ENCODE results near the gene ESPNL. TPM values are rescaled to one million over a fixed set of nuclear protein-coding genes. Genes with fewer than 3 reads are reported as not detected.

ESPNL gene
- total RNA-seq, 1 donor from 2014 or later = 2.4 TPM

- no peak for DNase-seq (ENCODE audit: low spot score)
These were observed 55.9 kb downstream of the ESPNL start for GRCh38 chr2:238155761-238156694.

DNA sequence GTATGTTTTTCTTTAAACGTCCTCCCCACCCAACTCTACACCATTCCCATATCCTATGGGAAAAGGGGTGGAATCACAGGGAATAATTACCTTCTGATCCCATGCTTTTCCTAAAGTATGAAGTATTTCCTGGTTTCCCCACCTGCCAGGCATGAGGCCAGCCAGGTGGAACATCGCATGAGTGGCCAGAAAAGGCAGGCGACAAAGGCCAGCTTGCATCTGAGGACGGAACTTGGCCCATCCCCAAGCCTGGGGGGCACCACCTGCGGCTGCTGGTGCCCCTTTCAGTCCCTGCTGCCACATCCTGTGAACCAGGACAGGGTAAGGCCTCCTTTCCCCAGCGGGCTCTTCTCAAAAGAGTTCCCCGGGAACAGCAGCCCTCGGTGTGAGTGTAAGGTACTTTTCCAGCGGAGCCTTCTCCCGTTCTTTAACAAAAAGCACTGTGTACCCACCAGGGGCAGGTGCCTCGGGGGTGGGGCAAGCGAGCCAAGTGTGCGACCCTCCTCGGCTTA is 57.4 kb downstream of the ESPNL start:
- DNase-seq (ENCODE audit: low spot score) = no peak

GRCh38 chr2:238158018-238158508 is 57.9 kb downstream of the ESPNL start:
- DNase-seq (ENCODE audit: low spot score) = no peak

DNA sequence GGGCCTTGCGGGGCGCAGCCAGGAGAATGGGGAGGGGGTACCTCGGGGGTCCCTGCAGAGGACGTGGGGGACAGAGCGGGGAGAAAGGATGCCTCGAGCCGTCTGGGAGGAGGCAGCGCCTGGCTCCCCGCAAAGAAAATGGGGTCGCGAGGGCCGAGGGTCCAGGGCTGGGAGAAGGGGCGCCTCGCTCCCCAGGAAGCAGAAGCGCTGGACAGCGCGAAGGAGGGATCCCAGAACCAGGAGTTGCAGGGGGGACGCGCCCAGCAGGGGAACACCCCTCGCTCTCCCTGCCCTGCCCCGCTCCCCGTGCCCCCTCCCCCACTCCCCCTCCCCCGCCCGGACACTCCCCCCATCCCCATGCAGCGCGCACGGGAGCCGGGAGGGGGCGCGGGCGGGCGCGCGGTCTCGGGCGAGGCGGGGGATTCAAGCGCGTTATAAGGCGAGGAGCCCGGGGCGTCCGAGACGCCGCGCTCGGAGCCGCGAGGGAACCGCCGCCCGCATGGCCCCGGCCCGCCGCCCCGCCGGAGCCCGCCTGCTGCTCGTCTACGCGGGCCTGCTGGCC is 58.5 kb downstream of the ESPNL start, which contains the start of gene ERFE:
TSS of gene ERFE (plus strand) at position 462 of the 562 bp plus-strand sequence. CDS start at position 500, 38 bp downstream.
- no peak for DNase-seq (ENCODE audit: low spot score)

- DNase-seq (ENCODE audit: low spot score) = no peak
These were observed 59.0 kb downstream of the ESPNL start for GRCh38 chr2:238159071-238159539.

GRCh38 chr2:238159661-238160205 is 59.6 kb downstream of the ESPNL start:
- no peak for DNase-seq (ENCODE audit: low spot score)

- no peak for DNase-seq (ENCODE audit: low spot score)
These were observed 60.3 kb downstream of the ESPNL start for GRCh38 chr2:238160206-238161129.

DNA sequence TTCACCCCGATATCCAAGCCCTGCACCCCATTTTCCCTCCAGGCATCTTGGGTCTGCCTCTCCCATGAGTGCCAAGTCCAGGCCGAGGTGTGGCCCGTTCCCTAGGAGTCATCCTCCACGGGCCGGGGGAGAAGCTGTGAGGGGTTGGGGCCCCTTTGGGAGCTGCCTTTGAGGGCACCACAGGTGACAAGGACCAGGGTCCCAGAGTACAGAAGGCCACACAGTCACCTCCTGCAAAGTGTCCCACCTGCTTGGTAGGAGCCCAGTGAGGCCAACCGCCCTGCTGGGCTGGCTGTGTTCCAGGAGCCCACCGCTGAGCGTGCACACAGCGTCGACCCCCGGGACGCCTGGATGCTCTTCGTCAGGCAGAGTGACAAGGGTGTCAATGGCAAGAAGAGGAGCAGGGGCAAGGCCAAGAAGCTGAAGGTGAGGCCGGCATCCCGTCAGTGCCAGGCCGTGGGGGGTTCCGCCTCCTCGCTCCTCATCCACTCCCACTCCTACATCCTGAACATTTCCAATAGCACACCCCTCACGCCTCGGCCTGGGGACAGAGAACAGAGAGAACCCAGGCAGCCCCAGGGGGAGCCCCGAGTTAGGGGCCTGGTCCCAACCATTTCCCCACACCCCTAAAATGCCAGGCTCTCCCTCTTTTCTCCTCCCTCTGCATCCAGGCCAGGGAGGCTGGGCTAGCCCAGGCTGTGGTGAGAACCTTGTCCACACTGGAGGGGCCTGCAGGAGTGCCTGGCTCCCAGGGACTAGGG is 61.3 kb downstream of the ESPNL start:
- no peak for DNase-seq (ENCODE audit: low spot score)

GRCh38 chr2:238162251-238162845 is 62.2 kb downstream of the ESPNL start:
- DNase-seq (ENCODE audit: low spot score) = no peak

DNA sequence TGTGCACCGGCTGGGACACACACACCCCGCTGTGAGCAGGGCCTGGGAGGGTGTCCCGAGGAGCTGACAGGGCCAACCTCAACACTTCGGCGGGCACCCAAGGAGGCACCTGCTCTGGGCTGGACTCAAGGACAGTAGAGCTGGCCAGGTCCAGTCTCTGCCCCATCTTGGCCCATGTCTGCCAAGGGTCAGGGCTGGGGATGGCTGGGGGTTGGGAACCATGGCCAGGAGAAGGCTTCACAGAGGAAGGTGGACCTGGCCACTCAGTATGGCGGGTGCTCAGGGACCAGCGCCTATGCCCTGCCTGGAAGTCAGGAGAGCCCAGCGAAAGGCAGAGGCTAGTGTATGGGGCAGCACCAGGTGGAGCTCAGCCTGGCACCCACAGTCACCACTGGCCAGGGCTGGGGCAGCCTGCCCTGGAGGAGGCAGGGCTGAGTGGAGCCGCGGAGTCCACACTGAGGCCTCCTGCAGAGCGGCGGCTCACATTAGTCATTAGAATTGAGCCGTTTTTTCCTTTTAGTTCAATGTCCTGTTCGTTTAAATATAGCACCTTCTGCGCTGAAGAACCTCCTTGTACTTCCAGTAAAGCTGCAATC is 62.8 kb downstream of the ESPNL start:
- DNase-seq (ENCODE audit: low spot score) = no peak

- DNase-seq (ENCODE audit: low spot score) = no peak
These were observed 63.5 kb downstream of the ESPNL start for GRCh38 chr2:238163481-238164198.

DNA sequence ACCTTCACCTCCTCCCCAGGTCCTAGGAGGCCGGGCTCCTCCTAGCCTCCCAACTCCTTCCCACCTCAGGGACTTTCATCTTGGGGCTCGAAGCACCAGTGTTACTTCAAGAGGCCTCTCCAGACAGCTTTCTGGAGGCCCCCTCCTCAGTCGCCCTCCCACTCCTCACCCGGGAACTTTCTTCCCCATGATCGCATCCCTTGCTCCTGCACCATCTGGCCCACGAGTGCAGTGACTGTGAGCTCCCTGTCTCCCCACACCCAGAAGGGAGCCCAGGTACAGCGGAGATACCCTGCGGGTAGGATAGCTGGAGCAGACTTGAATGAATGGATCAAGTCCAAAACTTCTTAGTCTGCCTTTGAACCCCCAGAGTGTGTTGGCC is 64.8 kb downstream of the ESPNL start:
- DNase-seq (ENCODE audit: low spot score) = no peak

DNA sequence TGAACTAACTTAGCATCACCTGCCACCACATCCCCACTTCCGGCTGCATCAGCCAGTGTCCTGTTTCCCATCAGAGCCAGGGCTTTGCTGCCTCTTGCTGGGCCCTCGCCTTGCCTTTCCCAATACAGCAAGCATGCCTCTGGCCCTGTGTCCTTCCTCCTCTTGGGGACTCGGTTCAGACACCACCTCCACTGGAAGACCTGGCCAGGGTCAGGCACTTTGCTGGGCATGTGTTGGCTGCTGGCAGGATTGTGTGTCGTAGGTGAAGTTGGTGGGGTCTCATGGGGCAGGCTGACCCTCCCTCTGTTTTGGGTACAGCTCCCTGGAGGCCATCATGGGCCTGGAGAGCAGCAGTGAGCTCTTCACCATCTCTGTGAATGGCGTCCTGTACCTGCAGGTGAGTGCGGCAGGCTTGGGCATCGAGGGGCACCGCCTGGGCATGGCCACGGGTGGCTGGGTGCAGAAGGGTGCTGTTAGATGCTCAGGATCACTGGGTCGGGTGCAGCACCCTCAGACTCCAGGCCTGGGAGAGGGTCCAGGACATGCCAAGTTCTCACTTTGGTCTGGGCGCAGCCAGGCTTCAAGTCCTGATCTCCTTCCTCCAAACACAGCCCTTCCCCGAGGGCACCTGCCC is 65.3 kb downstream of the ESPNL start:
- DNase-seq (ENCODE audit: low spot score) = no peak

GRCh38 chr2:238166391-238167343 is 66.5 kb downstream of the ESPNL start:
- no peak for DNase-seq (ENCODE audit: low spot score)

DNA sequence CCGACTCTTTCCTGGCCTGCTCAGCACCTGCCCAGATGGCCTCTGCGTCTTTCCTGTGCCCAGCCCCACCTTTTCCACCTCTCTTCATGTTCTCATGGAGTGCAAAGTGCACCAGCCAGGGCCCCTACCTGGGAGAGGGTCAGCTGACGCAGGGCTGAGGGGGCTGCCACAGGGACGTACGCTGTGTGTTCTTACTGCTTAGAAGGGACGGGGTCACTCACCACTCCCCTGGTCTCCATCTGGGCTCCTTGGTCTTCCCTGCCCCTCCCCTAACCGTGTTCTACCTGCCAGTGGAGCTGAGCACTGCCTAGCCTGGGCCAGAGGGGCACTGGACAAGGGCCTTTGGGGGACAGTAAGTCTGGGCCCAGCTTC is 67.2 kb downstream of the ESPNL start:
- DNase-seq (ENCODE audit: low spot score) = no peak

GRCh38 chr2:238167761-238168160 is 67.6 kb downstream of the ESPNL start:
- DNase-seq (ENCODE audit: low spot score) = peak; percentile 47
